CD1c-positive myeloid dendritic cell (primary cell): ENCODE results near the gene DSE.
A peak's percentile ranks its signal among the peaks of the same experiment; 100 is the strongest.

Experiments used
- DNase-seq: peaks from one replicate; pipeline ENCODE4 v3.0.0-alpha.2; 2016; ENCODE audit errors: extremely low spot score

Gene DSE

DNA sequence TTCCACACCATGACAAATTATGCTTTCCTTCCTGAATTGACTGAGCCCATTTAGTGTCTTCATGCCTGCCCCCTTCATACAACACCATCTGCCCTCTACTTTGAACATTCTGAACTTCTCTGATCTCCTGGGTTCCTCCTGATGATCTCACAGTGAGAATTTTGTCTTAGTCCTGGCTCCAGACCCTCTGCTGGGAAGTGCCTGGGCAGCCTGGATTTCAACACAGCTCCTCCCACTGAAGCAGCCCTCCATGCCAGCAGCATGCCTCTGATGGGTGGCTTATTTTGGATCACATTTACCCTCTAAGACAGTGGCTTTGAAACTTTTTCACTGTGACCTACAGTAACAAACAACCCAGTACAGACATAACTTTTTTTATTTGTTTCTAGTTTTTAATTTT is 41.5 kb downstream of the DSE start:
- peak; percentile 35 for DNase-seq

GRCh38 chr6:116413357-116413756 is 42.6 kb downstream of the DSE start:
- no peak for DNase-seq

- no peak for DNase-seq
These were observed 46.9 kb downstream of the DSE start for GRCh38 chr6:116417661-116418060.

- DNase-seq = no peak
These were observed 48.5 kb downstream of the DSE start for GRCh38 chr6:116419069-116419786.

- no peak for DNase-seq
These were observed 49.6 kb downstream of the DSE start for GRCh38 chr6:116420341-116420740.

- DNase-seq = no peak
These were observed 51.5 kb downstream of the DSE start for GRCh38 chr6:116422238-116422637.

GRCh38 chr6:116424001-116424400 is 53.3 kb downstream of the DSE start:
- no peak for DNase-seq

GRCh38 chr6:116426551-116426950 is 55.8 kb downstream of the DSE start:
- DNase-seq = no peak

DNA sequence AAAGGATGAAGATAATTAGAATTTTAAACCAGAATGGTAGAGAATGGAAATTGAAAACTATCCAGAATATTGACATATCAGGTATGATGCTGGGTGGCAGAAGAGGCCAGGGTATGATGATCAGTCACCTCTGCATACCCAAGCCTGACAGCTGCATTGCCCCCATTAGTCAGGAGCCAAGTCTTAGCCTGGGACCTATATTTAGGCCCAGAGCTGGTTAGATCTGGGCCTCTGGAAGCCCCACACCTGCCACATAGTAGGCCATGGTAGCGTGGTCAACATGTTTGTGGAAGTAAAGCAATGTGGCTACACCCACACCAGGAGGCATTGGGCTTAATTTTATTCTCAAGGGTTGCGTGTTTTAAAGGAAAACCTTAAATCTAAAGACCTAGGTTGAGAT is 58.4 kb downstream of the DSE start:
- DNase-seq = no peak

DNA sequence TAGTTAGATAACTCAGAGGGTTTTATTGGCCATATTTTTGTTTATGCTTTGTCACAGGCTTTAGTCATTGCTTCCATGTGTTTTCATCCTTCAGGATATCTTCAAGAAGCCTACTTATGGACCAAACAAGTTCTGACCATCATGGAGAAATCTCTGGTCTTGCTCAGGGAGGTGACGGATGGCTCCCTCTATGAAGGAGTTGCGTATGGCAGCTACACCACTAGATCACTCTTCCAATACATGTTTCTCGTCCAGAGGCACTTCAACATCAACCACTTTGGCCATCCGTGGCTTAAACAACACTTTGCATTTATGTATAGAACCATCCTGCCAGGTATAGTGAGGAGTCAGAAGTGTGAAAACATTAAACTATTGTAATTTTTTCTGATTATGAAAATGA is 60.1 kb downstream of the DSE start:
- DNase-seq = no peak

DNA sequence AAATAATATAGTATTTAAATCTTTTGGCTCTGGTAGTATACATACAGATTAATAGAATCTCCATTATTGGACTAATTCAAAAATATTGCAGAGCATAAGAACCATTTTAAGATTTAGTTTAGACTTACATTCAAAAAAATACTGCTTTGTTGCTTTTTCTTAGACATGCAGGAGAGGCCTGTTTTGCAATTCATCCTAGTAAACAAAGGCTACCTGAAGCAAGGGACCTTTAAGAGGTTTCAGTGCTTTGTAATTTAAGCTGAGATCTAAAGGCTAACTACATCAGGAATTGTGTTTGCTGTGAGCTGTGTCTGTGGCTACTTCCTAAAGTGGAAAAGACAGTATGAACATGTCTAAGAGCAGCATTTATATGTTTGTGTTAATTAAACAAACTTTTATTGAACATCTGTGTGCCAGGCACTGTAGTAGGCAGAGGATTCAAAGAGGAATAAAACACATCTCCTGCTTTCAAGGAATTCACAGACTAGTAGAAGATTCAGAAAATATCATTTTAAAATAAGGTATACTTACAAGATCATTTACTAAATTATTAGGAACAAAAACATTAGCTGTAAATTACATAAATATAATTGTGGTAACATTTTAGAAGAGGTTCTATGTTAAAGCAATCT is 61.3 kb downstream of the DSE start:
- no peak for DNase-seq

DNA sequence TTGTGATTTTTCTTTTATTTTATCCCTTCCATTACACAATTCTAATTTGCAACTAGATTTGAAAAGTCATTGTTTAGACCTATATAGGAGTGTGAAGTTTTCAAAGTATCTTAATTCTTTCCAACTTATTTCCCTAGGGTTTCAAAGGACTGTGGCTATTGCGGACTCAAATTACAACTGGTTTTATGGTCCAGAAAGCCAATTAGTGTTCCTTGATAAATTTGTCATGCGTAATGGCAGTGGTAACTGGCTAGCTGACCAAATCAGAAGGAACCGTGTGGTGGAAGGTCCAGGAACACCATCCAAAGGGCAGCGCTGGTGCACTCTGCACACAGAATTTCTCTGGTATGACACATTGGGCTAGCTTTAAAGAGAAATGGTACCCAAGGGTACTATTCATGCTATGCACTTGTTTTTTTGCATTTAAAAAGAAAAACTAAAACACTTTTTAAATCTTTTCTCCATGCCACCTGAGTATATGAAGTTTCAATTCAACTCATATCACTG is 62.5 kb downstream of the DSE start:
- DNase-seq = no peak

DNA sequence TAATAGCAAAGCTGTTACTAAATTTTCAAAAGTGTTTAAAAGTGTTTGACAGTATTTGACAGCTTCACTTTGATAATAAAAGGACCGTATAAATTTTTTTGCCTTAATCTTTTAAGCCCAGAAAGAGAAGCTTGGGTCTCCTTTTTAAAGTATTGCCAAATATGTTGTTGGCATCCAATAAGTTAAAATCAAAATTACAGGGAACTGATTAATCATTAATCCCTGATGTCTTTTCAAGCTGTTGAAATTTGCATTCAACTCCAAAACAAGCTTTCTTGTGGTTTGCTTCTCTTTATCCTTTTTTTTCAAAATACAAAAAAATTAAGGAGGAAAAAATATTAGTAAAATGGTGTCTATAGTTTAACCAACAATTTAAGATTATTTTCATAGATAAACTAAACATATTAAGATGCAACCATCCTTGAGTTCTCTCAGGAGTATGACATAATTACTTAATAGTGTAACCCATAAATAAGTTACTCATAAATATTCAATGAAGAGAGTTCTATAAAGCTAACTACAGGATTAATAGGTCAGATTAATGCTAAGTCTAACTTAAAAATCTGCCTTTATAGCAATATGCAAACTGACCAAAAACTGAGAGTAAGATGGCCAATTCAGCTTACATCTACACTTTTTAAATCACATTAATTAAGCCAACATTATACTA is 63.4 kb downstream of the DSE start:
- no peak for DNase-seq

- no peak for DNase-seq
These were observed 65.8 kb downstream of the DSE start for GRCh38 chr6:116436586-116436985.

GRCh38 chr6:116437656-116438055 is 66.9 kb downstream of the DSE start:
- DNase-seq = no peak

- no peak for DNase-seq
These were observed 68.1 kb downstream of the DSE start for GRCh38 chr6:116438590-116439448.

- no peak for DNase-seq
These were observed 68.8 kb downstream of the DSE start for GRCh38 chr6:116439522-116440051.

DNA sequence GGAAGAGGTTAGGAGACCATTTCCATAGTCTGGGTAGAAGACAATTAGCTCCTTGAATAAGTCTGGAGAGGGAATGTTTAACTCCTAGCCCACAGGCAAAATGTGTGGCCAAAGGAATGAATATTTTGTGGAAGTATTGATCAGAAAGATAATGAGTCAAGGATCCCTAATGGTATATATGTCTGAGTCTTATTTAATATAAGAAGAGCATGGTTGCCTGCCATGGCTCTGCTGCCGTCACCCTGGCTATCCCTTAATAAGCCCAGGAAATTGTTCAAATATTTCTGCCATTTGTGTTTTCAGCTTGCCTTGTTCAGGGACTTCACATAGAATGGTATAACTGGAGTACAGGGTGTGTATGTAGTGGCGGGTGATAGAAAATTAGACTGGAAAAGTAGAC is 72.4 kb downstream of the DSE start:
- no peak for DNase-seq

- peak; percentile 35 for DNase-seq
These were observed 73.3 kb downstream of the DSE start for GRCh38 chr6:116444092-116444491.

DNA sequence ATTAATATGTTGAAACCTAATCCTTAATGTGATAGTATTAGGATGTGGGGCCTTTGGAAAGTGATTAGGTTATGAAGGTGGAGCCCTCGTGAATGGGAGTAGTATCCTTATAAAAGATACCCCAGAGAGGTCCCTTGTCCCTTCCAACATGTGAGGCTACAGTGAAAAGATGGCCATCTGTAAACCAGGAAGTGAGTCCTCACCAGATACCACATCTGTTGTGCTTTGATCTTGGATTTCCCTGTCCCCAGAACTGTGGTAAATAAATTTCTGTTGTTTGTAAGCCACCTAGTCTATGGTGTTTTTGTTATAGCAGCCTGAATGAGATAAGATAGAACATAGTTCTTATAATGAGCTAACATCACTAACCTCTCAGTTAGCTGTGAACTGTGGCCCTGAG is 73.8 kb downstream of the DSE start:
- DNase-seq = no peak

DNA sequence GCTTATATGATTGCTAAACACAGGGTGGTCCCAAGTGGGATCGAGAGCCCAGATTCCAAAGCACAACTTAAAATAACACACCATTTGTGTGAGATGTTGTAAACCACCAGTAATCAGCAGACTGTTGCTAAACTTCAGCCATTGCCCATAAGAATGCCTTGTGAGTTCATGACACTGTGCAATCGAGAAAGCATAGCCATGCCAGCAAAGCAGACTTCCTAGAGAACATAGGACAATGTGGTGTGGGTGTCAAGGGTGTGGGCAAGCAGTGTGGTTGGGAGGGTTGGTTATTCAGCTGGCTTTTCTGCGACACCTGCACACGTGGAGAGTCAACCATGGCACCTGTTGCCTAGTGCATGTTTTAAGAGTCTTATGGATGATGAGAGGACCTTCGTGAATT is 74.4 kb downstream of the DSE start:
- peak; percentile 12 for DNase-seq

DNA sequence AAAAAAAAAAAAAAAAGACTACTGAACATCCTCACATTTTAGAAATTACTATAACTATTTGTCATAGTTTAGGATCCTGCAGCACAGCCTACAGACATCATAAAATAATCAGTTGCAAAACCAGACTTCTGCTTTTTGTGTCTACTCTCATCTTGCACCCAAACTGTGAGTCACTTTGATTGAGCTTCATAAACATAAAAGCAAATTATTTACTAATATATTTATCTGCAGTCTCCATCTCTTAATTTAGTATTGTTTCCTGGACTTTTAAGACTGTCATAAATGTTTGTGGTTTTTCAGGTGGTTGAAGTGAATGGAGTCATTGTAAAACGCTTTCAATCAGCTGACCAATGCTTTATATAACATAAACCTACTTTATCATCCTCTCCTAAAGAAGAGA is 75.7 kb downstream of the DSE start:
- peak; percentile 85 for DNase-seq
